Activated CD8-positive, alpha-beta T cell treated with anti-CD3 and anti-CD28 coated beads for 36 hours (primary cell): ENCODE results near the gene TMEM151B. TPM values are rescaled to one million over a fixed set of nuclear protein-coding genes. Genes with fewer than 3 reads are reported as not detected.
A peak's percentile ranks its signal among the peaks of the same experiment; 100 is the strongest.

Source experiments
- ATAC-seq: fragments of 200-7000 bp; cut with Tn5 transposase; one replicate; pipeline ENCODE4 v1.10.0; 2021; ENCODE audit warnings: mild to moderate bottlenecking, moderate library complexity
- CTCF ChIA-PET: fragments of 350-600 bp; sonication (Branson Sonifier 250); formaldehyde crosslinking; loops from one replicate; lab custom pipeline; 2021; ENCODE audit warnings: antibody characterized with exemption; lab: Charles Lee
- POLR2A ChIA-PET: fragments of 350-600 bp; sonication (Branson Sonifier 250); formaldehyde crosslinking; loops from one replicate; lab custom pipeline; 2021; ENCODE audit warnings: antibody characterized with exemption; lab: Charles Lee
- DNase-seq: peaks from one replicate; pipeline ENCODE4 v3.0.0-alpha.2; 2020
- H3K27ac Mint-ChIP-seq: one replicate; pipeline ENCODE4 v1.8.0; 2021; ENCODE audit warnings: mild to moderate bottlenecking, mixed read lengths
- H3K27me3 Mint-ChIP-seq: one replicate; pipeline ENCODE4 v1.8.0; 2021; ENCODE audit warnings: mixed read lengths
- H3K36me3 Mint-ChIP-seq: one replicate; pipeline ENCODE4 v1.8.0; 2021; ENCODE audit warnings: low read depth, mixed read lengths
- H3K4me1 Mint-ChIP-seq: one replicate; pipeline ENCODE4 v1.8.0; 2021; ENCODE audit warnings: low read depth, mixed read lengths
- H3K4me3 Mint-ChIP-seq: one replicate; pipeline ENCODE4 v1.8.0; 2021; ENCODE audit warnings: mild to moderate bottlenecking, moderate library complexity, mixed read lengths
- H3K9me3 Mint-ChIP-seq: one replicate; pipeline ENCODE4 v1.8.0; 2021; ENCODE audit warnings: mixed read lengths
- intact Hi-C: fragments of 100-400 bp; cut with micrococcal nuclease; formaldehyde crosslinking; loops from one replicate; pipeline ENCODE4 v1.10.0; 2022
- total RNA-seq, 2 experiments: library from RNA; stranded (reverse); gene quantifications; one replicate each; pipeline ENCODE4 v1.2.3, GENCODE V29; 2021
- TF ChIP-seq, protein P1 (sequence below): fragments of 200-600 bp; IDR thresholded peaks from one replicate; pipeline ENCODE4 v1.8.0; 2022; ENCODE audit warnings: antibody characterized with exemption, mild to moderate bottlenecking

TMEM151B gene
- total RNA-seq, 2 experiments from 2014 or later: 0.05 TPM; not detected in 1

DNA sequence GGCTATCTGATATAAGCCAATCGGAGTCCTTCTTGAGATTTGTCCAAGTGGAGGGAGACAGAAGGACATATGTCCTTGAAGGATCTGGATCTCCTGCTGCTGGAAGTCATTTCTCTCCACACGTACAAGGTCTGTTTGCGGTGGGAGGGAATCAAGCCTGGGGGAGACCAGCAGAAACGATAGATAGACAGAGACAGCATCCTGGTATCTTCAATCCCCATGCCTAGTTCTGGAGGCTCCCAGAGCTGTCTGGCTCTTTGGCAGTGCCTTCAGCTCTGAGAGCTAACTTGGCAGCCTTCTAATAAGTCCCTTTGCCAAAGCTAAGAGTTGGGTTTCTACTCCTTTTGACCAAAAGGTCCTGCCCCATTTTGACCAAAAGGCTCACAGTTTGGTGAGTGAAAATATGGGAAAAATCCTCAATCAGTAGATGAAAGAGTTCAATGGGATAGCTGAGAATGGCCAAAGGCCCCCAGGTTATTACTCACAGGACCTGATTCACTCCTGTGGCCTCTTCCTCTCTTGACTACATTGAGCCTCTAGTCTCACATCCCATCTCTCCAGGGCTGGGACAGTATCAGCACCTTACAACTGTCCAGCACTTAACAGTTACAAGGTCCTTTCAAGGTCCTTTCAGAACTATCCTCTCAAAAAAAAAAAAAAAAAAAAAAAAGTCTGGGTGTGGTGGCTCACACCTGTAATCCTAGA, 22.6 kb downstream of the TMEM151B start:
- intact Hi-C loops: no loop called here
- H3K4me3 Mint-ChIP-seq: no peak overlapping the region
- ChIA-PET CTCF (interaction anchor here (2.0 to 2.1 kb wide), 2 partner anchors 13 to 24 kb away, joined by 8 to 11 read pairs; no protein-coding TSS in a partner anchor), POLR2A (interaction anchor here (0.7 to 1.5 kb wide), 5 partner anchors 9 to 188 kb away, joined by 3 read pairs; no protein-coding TSS in a partner anchor)
- peaks cover 56% of the 10 kb centered on the region for H3K27me3 Mint-ChIP-seq
- TF ChIP-seq, protein P1, sequence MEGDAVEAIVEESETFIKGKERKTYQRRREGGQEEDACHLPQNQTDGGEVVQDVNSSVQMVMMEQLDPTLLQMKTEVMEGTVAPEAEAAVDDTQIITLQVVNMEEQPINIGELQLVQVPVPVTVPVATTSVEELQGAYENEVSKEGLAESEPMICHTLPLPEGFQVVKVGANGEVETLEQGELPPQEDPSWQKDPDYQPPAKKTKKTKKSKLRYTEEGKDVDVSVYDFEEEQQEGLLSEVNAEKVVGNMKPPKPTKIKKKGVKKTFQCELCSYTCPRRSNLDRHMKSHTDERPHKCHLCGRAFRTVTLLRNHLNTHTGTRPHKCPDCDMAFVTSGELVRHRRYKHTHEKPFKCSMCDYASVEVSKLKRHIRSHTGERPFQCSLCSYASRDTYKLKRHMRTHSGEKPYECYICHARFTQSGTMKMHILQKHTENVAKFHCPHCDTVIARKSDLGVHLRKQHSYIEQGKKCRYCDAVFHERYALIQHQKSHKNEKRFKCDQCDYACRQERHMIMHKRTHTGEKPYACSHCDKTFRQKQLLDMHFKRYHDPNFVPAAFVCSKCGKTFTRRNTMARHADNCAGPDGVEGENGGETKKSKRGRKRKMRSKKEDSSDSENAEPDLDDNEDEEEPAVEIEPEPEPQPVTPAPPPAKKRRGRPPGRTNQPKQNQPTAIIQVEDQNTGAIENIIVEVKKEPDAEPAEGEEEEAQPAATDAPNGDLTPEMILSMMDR: no peak
- DNase-seq (no peak), ATAC-seq (no peak)
- H3K36me3 Mint-ChIP-seq: no peaks in the 10 kb centered on the region
- H3K4me1 Mint-ChIP-seq: peaks cover 7% of the 10 kb centered on the region
- no peak overlapping the region for H3K27ac Mint-ChIP-seq
- H3K9me3 Mint-ChIP-seq: no peaks in the 10 kb centered on the region

- Mint-ChIP-seq H3K4me1 (peaks cover 11% of the 10 kb centered on the region), H3K36me3 (peaks cover 3% of the 10 kb centered on the region), H3K27me3 (peaks cover 49% of the 10 kb centered on the region), H3K27ac (no peak overlapping the region), H3K4me3 (no peak overlapping the region), H3K9me3 (no peaks in the 10 kb centered on the region)
- ATAC-seq (no peak), DNase-seq (no peak)
- TF ChIP-seq, protein P1: no peak
- ChIA-PET CTCF (interaction anchor here (0.9 to 5.3 kb wide), 9 partner anchors 10 to 44 kb away, joined by 3 to 36 read pairs (median 5); partner anchors contain the start of gene AARS2), POLR2A (interaction anchor here (1.2 to 3.2 kb wide), 5 partner anchors 10 to 140 kb away, joined by 3 to 12 read pairs (median 7); partner anchors contain the start of genes AARS2 and HSP90AB1)
- intact Hi-C loops: no loop called here
Measured at GRCh38 chr6:44294832-44295791, 24.9 kb downstream of the TMEM151B start.

DNA sequence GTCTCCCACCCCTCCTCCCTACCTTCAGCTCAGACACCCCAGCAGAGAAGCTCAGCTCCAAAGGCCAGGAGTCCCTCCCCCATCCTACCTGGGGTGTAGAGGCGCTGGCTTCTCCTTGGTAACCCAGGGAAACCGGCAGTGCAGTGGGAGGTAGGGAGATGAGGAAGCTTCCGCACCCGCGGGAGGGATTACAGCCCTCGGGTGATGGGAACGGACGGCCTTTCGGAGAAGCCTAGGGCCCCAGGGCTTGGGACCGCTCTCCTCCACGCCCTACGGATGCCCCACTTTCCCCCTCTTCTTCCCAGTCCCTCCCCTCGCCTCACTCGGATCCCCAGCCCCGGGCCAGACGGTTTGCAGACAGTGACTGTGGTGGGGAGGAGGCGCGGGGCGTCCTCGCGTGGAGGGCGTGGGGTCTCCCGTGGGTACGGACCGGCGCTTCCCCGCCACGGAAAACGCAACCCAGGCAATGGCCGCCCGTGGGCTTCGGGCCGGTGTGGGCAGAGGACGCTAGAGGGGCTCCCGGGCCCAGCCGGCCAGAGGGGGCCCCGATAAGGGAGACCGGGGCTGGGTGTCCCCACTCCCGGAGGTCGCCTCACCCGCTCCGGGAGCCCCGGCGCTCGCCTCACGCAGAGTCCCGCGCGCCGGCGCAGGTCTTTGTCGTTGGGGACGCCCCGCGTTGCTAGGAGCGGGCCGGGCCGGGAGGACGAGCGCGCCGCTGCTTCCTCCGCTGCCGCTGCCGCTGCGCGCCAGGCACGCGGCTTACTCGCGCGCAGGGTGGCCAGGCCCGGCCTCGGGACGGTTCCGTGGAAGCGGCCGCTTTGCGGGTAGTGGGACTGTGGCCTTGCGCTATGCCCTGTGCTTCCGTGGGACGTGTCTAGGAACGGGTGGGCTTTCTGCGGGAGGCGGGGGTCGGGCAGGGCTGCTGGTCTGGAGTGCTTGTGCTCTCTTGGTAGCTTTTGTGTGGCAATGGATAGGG, 27.1 kb downstream of the TMEM151B start:
- H3K36me3 Mint-ChIP-seq: peaks cover 12% of the 10 kb centered on the region
- H3K4me1 Mint-ChIP-seq: peaks cover 11% of the 10 kb centered on the region
- H3K27me3 Mint-ChIP-seq: peaks cover 31% of the 10 kb centered on the region
- TF ChIP-seq, protein P1: no peak
- DNase-seq (peak; percentile 67), ATAC-seq (peak; percentile 90)
- H3K9me3 Mint-ChIP-seq: no peaks in the 10 kb centered on the region
- ChIA-PET CTCF (interaction anchor here (0.6 to 5.3 kb wide), 6 partner anchors 15 to 63 kb away, joined by 3 to 36 read pairs (median 7); partner anchors contain the start of gene AARS2), POLR2A (interaction anchor here (1.0 to 3.2 kb wide), 7 partner anchors 8 to 30 kb away, joined by 3 to 12 read pairs (median 5); no protein-coding TSS in a partner anchor)
- intact Hi-C loops: no loop called here
- H3K4me3 Mint-ChIP-seq: peak overlapping the region; percentile 53
- peak overlapping the region; percentile 15 for H3K27ac Mint-ChIP-seq

DNA sequence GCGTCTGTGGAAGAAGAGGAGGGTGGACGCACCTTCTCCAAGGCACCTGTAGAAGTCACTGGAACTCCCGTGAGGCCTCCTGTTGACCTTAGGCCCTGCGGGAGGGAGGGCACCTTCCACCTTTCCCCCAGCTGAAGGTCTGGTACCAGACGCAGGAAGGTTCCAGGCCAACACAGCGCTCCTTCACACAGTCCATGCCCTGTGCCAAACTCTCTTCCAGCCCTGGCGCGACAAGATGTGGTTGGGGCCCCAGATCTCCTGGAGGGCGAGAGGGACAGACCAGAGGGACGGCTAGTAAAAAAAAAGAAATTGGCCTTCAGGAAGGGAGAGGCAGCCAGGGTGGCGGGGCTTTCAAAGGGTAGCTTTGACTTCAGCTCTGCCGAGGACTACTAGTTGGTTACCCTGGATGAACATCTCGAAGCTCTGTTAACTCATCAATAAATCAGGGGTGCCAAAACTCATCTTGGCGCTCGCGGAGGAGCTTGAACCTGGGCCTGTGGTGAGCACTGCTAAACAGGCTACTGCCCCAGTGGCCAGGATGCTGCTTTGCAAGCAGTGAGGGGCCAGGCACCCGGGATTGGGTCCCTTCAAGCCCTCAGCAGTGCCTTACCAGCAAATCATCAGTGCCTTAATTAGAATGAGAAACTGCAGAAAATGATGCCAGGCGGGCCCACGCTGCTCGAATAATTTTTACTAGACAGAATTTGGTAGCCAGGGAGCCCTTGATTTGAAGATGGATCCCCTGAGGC, 28.0 kb downstream of the TMEM151B start:
- ChIA-PET CTCF (interaction anchor here (0.5 to 5.3 kb wide), 6 partner anchors 14 to 611 kb away, joined by 3 to 36 read pairs (median 4); partner anchors contain the start of gene AARS2), POLR2A (interaction anchor here (0.6 to 2.4 kb wide), 6 partner anchors 8 to 31 kb away, joined by 3 to 10 read pairs (median 4); no protein-coding TSS in a partner anchor)
- H3K4me3 Mint-ChIP-seq: peak overlapping the region; percentile 53
- TF ChIP-seq, protein P1: no peak
- intact Hi-C loops: no loop called here
- H3K9me3 Mint-ChIP-seq: no peaks in the 10 kb centered on the region
- no peak for ATAC-seq
- no peak for DNase-seq
- H3K36me3 Mint-ChIP-seq: peaks cover 15% of the 10 kb centered on the region
- H3K27ac Mint-ChIP-seq: peak overlapping the region; percentile 15
- H3K4me1 Mint-ChIP-seq: peaks cover 11% of the 10 kb centered on the region
- peaks cover 28% of the 10 kb centered on the region for H3K27me3 Mint-ChIP-seq
